GM18873 (cell line): ENCODE measurements around the gene DERL3.

Experiments used
- ATAC-seq: cut with Tn5 transposase; IDR thresholded peaks from one replicate; pipeline ENCODE4 v1.9.1; 2021; ENCODE audit warnings: mild to moderate bottlenecking, moderate library complexity, moderate number of reproducible peaks; ENCODE audit not compliant: unreplicated experiment, low FRiP score

The DERL3 gene

DNA sequence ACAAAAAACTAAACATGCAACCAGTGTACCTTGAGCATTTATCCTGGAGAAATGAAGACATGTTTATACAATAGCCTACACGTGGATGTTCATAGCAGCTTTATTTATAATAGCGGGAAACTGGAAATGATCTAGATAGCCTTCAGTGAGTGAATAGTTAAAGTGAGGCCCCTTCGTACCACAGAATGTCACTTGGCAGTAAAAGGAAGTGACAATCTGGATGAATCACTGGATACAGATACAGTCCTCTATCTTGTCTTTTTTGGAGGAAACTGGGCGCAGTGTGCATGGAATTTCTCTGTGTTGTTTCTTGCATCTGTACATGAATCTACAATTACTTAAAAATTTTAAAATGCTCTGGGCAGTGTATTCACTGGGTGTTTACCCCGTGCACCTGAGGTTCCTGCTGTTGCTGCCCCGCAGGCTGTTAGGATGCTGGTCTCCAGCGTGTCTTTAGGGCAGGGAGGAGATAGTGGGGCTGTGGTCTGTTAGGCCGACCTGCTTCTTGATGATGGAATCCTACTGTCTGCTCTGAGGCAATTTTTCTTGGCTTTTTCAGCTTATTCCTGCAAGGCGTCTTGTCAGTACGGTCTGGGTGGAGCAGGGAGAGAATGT is 23.2 kb downstream of the DERL3 start:
- no peak for ATAC-seq

GRCh38 chr22:23812378-23812777 is 26.4 kb downstream of the DERL3 start:
- ATAC-seq, result no peak

GRCh38 chr22:23806837-23807236 is 32.0 kb downstream of the DERL3 start:
- no peak for ATAC-seq

GRCh38 chr22:23804781-23805291 is 34.0 kb downstream of the DERL3 start:
- ATAC-seq, result no peak

- no peak for ATAC-seq
Observed at GRCh38 chr22:23803001-23803819, 35.6 kb downstream of the DERL3 start.

- no peak for ATAC-seq
Observed at GRCh38 chr22:23801886-23802377, 36.9 kb downstream of the DERL3 start.

DNA sequence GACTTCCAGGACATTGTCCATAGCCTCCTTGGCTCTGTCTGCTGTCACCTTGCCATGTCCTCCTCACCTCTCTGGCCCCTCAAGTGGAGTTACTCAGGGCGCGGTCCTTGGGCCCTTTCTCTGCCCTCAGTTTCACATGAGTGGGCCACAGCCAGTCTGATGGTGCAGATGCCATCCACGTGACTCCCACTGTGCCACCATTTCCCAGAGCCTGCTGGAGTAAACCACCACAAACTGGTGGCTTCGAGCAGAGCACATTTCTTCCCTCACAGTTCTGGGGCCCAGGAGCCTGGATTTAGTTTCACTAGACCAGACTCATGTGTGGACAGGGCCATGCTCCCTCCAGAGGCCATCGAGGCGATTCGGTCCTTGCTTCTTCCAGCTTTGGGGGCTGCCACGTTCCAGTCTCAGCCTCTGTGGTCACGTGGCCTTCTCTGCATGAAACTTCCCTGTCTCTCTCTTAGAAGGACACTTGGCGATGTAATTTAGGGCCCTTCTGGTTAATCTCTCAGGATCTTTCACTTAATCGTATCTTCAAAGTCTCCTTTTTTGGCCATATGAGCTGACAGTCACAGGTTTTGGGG is 37.5 kb downstream of the DERL3 start:
- ATAC-seq, result peak; percentile 1

GRCh38 chr22:23800297-23801237 is 38.2 kb downstream of the DERL3 start:
- ATAC-seq, result peak; percentile 59

GRCh38 chr22:23796461-23796860 is 42.3 kb downstream of the DERL3 start:
- ATAC-seq, result no peak

GRCh38 chr22:23793326-23793725 is 45.5 kb downstream of the DERL3 start:
- no peak for ATAC-seq

- no peak for ATAC-seq
Observed at GRCh38 chr22:23791738-23792645, 46.8 kb downstream of the DERL3 start.

- no peak for ATAC-seq
Observed at GRCh38 chr22:23790819-23791737, 47.7 kb downstream of the DERL3 start.

DNA sequence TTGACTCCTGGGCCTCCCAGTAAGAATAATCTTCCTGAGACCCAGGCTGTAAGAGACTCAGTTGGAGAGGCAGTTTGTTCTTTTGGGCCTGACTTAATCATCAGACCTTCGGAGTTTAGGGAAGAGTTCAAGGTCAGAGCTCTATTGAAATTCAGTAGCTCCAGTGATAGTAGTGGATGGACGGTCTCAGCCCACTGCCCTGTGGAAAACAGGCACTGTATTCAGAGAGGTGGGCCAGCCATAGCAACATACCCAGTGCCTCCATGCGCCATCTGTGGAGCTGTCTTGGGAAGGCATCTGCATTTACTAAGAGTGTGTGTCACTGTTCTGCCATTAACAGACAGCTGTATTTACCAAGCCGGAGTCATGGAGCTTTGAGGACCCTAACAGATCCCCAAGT is 49.2 kb downstream of the DERL3 start:
- no peak for ATAC-seq

DNA sequence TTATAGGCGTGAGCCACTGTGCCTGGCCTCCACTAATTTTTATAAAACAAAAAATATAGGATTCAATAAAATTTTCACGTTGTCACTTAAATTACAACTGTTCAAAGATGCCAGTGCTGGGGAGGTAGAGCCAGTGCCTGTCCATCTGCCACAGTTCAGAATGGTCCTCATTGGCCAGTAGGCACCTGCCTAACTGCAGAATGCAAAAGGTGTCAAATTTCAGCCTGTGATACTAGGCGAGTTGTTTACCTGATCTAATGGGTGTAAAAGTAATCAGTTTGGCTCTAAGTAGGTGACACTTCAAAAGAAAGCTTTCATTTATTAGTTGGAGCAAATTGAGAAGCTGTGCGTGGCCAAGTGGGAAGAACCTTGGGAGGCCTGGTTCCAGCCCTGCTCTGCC is 49.7 kb downstream of the DERL3 start:
- ATAC-seq, result no peak

DNA sequence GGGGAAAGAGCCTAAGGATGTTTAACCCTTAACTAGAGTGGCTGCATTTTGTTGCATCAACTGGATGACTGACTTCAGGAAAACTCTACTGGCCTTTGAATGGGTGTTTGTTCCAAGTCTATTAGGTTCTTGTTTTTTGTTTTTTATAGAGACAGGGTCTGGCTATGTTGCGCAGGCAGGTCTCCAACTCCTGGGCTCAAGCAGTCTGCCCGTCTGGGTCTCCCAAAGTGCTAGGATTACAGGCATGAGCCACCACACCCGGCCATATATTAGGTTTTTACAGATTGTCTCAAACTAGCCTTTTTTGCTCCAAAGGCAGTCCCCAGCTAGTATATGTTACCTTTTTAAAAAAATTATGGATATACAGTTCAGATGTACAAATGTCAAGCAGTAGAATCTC is 50.9 kb downstream of the DERL3 start:
- ATAC-seq, result no peak

DNA sequence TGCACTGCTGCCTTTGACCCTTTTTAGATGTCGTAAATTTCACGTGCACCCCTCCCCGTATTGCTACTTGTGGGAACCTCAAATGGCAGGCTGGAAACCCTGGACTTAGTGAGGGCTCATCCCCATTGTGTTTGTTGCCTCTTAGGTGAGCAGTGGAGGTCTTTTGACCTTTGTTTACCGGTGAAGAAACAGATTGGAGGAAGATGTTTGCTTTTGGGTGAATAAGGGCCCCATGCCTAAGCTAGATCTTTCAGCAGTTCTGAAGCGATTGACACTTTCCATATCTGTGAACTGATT is 51.3 kb downstream of the DERL3 start:
- no peak for ATAC-seq

GRCh38 chr22:23786752-23787599 is 51.8 kb downstream of the DERL3 start, which contains the start of gene SMARCB1:
Gene SMARCB1 (plus strand): TSS chr22:23786966. CDS start chr22:23787170, 204 bp downstream.
- ATAC-seq, result peak; percentile 47
